Stimulated activated naive B cell treated with anti-CD40 and anti-IgM and Interleukin-4, amounts not matched to agents 10 μg/mL and 1 μg/mL and 100 μg/mL, for 72 hours (primary cell): ENCODE data around the gene WNT7B.

ENCODE experiments used
- ATAC-seq, 2 donors: fragments of 150-1000 bp; cut with Tn5 transposase; replicated peaks; 2 replicates each; pipeline ENCODE4 v1.10.0; 2021; ENCODE audit warnings: moderate library complexity in 1 of 2
- DNase-seq: peaks from one replicate; pipeline ENCODE4 v3.0.0; 2021
- H3K27ac Mint-ChIP-seq: one replicate; pipeline ENCODE4 v1.8.0; 2022; ENCODE audit warnings: mild to moderate bottlenecking, mixed read lengths
- H3K27me3 Mint-ChIP-seq, 2 donors: one replicate each; pipeline ENCODE4 v1.8.0; 2022; ENCODE audit warnings: mixed read lengths in 2 of 2
- H3K36me3 Mint-ChIP-seq, 2 donors: one replicate each; pipeline ENCODE4 v1.8.0; 2022; ENCODE audit warnings: mixed read lengths in 2 of 2, mild to moderate bottlenecking in 1 of 2
- H3K4me1 Mint-ChIP-seq, 2 donors: one replicate each; pipeline ENCODE4 v1.8.0; 2022; ENCODE audit warnings: mixed read lengths in 2 of 2, mild to moderate bottlenecking in 1 of 2
- H3K4me3 Mint-ChIP-seq, 2 donors: one replicate each; pipeline ENCODE4 v1.8.0; 2022; ENCODE audit warnings: mild to moderate bottlenecking in 2 of 2, mixed read lengths in 2 of 2, moderate library complexity in 1 of 2
- H3K9me3 Mint-ChIP-seq, 2 donors: one replicate each; pipeline ENCODE4 v1.8.0; 2022; ENCODE audit warnings: mixed read lengths in 2 of 2, mild to moderate bottlenecking in 1 of 2

Gene WNT7B

GRCh38 chr22:45919504-45920286, 57.3 kb downstream of the WNT7B start:
- no peaks in the 10 kb centered on the region for H3K36me3 Mint-ChIP-seq
- no peaks in the 10 kb centered on the region for H3K4me1 Mint-ChIP-seq
- ATAC-seq (no peak), DNase-seq (no peak)
- peaks cover 13 to 39% of the 10 kb centered on the region in 2 donors for H3K27me3 Mint-ChIP-seq
- no peaks in the 10 kb centered on the region for H3K9me3 Mint-ChIP-seq
- H3K27ac Mint-ChIP-seq, result no peak overlapping the region
- H3K4me3 Mint-ChIP-seq, result no peak overlapping the region

GRCh38 chr22:45918459-45919370, 58.2 kb downstream of the WNT7B start:
- Mint-ChIP-seq H3K9me3 (peaks cover 4% of the 10 kb centered on the region in 2 donors), H3K4me1 (no peaks in the 10 kb centered on the region), H3K27ac (no peak overlapping the region), H3K27me3 (peaks cover 15 to 40% of the 10 kb centered on the region in 2 donors), H3K36me3 (no peaks in the 10 kb centered on the region), H3K4me3 (no peak overlapping the region)
- DNase-seq (no peak), ATAC-seq (no peak)

GRCh38 chr22:45917700-45918458, 59.1 kb downstream of the WNT7B start:
- ATAC-seq, result no peak

GRCh38 chr22:45917146-45917545, 59.8 kb downstream of the WNT7B start:
- ATAC-seq (no peak), DNase-seq (no peak)
- Mint-ChIP-seq H3K27me3 (peaks cover 25 to 43% of the 10 kb centered on the region in 2 donors), H3K36me3 (no peaks in the 10 kb centered on the region), H3K4me1 (peaks cover 3 to 5% of the 10 kb centered on the region in 2 donors), H3K4me3 (no peak overlapping the region), H3K9me3 (peaks cover 4% of the 10 kb centered on the region in 2 donors), H3K27ac (no peak overlapping the region)

More at GRCh38 chr22:45917700-45918458, 59.1 kb downstream of the WNT7B start:
- no peaks in the 10 kb centered on the region for H3K36me3 Mint-ChIP-seq
- no peak for DNase-seq
- H3K9me3 Mint-ChIP-seq, result peaks cover 4% of the 10 kb centered on the region in 2 donors
- no peak overlapping the region for H3K27ac Mint-ChIP-seq
- peaks cover 19 to 37% of the 10 kb centered on the region in 2 donors for H3K27me3 Mint-ChIP-seq
- no peaks in the 10 kb centered on the region for H3K4me1 Mint-ChIP-seq
- H3K4me3 Mint-ChIP-seq, result no peak overlapping the region

GRCh38 chr22:45916515-45916914, 60.4 kb downstream of the WNT7B start:
- Mint-ChIP-seq H3K9me3 (peaks cover 4% of the 10 kb centered on the region in 2 donors), H3K4me3 (no peak overlapping the region), H3K27me3 (peaks cover 29 to 50% of the 10 kb centered on the region in 2 donors), H3K27ac (no peak overlapping the region), H3K36me3 (no peaks in the 10 kb centered on the region), H3K4me1 (peaks cover 6 to 9% of the 10 kb centered on the region in 2 donors)
- no peak for DNase-seq
- no peak for ATAC-seq

GRCh38 chr22:45915841-45916240, 61.1 kb downstream of the WNT7B start:
- no peak overlapping the region for H3K27ac Mint-ChIP-seq
- H3K4me1 Mint-ChIP-seq, result peaks cover 6 to 9% of the 10 kb centered on the region in 2 donors
- ATAC-seq (no peak), DNase-seq (no peak)
- peaks cover 4% of the 10 kb centered on the region in 2 donors for H3K9me3 Mint-ChIP-seq
- no peak overlapping the region for H3K4me3 Mint-ChIP-seq
- H3K27me3 Mint-ChIP-seq, result peaks cover 30 to 56% of the 10 kb centered on the region in 2 donors
- H3K36me3 Mint-ChIP-seq, result no peaks in the 10 kb centered on the region

- Mint-ChIP-seq H3K27me3 (peaks cover 37 to 62% of the 10 kb centered on the region in 2 donors), H3K36me3 (no peaks in the 10 kb centered on the region), H3K9me3 (peaks cover 4% of the 10 kb centered on the region in 2 donors), H3K27ac (no peak overlapping the region), H3K4me1 (peaks cover 6 to 9% of the 10 kb centered on the region in 2 donors), H3K4me3 (no peak overlapping the region)
- DNase-seq (no peak), ATAC-seq (no peak)
These were observed 61.8 kb downstream of the WNT7B start for GRCh38 chr22:45915151-45915550.

- no peak for DNase-seq
- Mint-ChIP-seq H3K27me3 (peaks cover 39 to 64% of the 10 kb centered on the region in 2 donors), H3K36me3 (no peaks in the 10 kb centered on the region), H3K4me1 (peaks cover 6 to 9% of the 10 kb centered on the region in 2 donors), H3K9me3 (peaks cover 4% of the 10 kb centered on the region in 2 donors), H3K4me3 (no peak overlapping the region), H3K27ac (no peak overlapping the region)
- no peak for ATAC-seq
These were observed 62.7 kb downstream of the WNT7B start for GRCh38 chr22:45914309-45914708.

GRCh38 chr22:45912910-45913309, 64.1 kb downstream of the WNT7B start:
- peaks cover 4% of the 10 kb centered on the region in 2 donors for H3K9me3 Mint-ChIP-seq
- H3K4me3 Mint-ChIP-seq, result no peak overlapping the region
- ATAC-seq, result no peak
- peaks cover 6 to 9% of the 10 kb centered on the region in 2 donors for H3K4me1 Mint-ChIP-seq
- no peak for DNase-seq
- no peak overlapping the region for H3K27ac Mint-ChIP-seq
- peaks cover 38 to 51% of the 10 kb centered on the region in 2 donors for H3K27me3 Mint-ChIP-seq
- H3K36me3 Mint-ChIP-seq, result no peaks in the 10 kb centered on the region

- no peak overlapping the region for H3K4me3 Mint-ChIP-seq
- H3K36me3 Mint-ChIP-seq, result no peaks in the 10 kb centered on the region
- no peak for ATAC-seq
- H3K27ac Mint-ChIP-seq, result no peak overlapping the region
- no peak for DNase-seq
- peaks cover 39 to 56% of the 10 kb centered on the region in 2 donors for H3K27me3 Mint-ChIP-seq
- peaks cover 6 to 9% of the 10 kb centered on the region in 2 donors for H3K4me1 Mint-ChIP-seq
- H3K9me3 Mint-ChIP-seq, result peaks cover 4% of the 10 kb centered on the region in 2 donors
These were observed 65.2 kb downstream of the WNT7B start for GRCh38 chr22:45911601-45912271.

GRCh38 chr22:45910928-45911467, 66.0 kb downstream of the WNT7B start:
- ATAC-seq (no peak), DNase-seq (no peak)
- H3K9me3 Mint-ChIP-seq, result peaks cover 4% of the 10 kb centered on the region in 2 donors
- H3K4me1 Mint-ChIP-seq, result peaks cover 6 to 9% of the 10 kb centered on the region in 2 donors
- H3K36me3 Mint-ChIP-seq, result no peaks in the 10 kb centered on the region
- no peak overlapping the region for H3K4me3 Mint-ChIP-seq
- peaks cover 43 to 63% of the 10 kb centered on the region in 2 donors for H3K27me3 Mint-ChIP-seq
- no peak overlapping the region for H3K27ac Mint-ChIP-seq

- DNase-seq (no peak), ATAC-seq (no peak)
- Mint-ChIP-seq H3K9me3 (no peaks in the 10 kb centered on the region), H3K27ac (no peak overlapping the region), H3K27me3 (peaks cover 52 to 69% of the 10 kb centered on the region in 2 donors), H3K4me3 (no peak overlapping the region), H3K4me1 (peaks cover 6 to 9% of the 10 kb centered on the region in 2 donors), H3K36me3 (no peaks in the 10 kb centered on the region)
These were observed 68.0 kb downstream of the WNT7B start for GRCh38 chr22:45908961-45909360.

GRCh38 chr22:45907996-45908395, 69.0 kb downstream of the WNT7B start:
- H3K27me3 Mint-ChIP-seq, result peaks cover 50 to 67% of the 10 kb centered on the region in 2 donors
- H3K27ac Mint-ChIP-seq, result no peak overlapping the region
- no peaks in the 10 kb centered on the region for H3K9me3 Mint-ChIP-seq
- ATAC-seq (no peak), DNase-seq (no peak)
- no peak overlapping the region for H3K4me3 Mint-ChIP-seq
- H3K36me3 Mint-ChIP-seq, result no peaks in the 10 kb centered on the region
- H3K4me1 Mint-ChIP-seq, result peaks cover 6 to 9% of the 10 kb centered on the region in 2 donors
